Right lobe of liver (tissue), 4 donors: ENCODE measurements around the gene KCNN1.

Experiments used
- CTCF ChIP-seq, 4 donors: fragments of 200-600 bp in 3 of 4; fragments of 450-650 bp in 1 of 4; IDR thresholded peaks; one replicate each; pipeline versions ENCODE4 v1.5.1 to v1.8.0; 2016 to 2022; ENCODE audit warnings: antibody characterized with exemption in 4 of 4, mild to moderate bottlenecking in 2 of 4
- POLR2A ChIP-seq: fragments of 450-650 bp; IDR thresholded peaks from one replicate; pipeline ENCODE4 v1.6.1; 2017; ENCODE audit warnings: antibody characterized with exemption, mild to moderate bottlenecking
- donor health status: DM: no; HTN: no; CAD: no.
- donor health status: DM: no; HTN: no; CAD: no.
- donor health status: DM: no; HTN: yes; CAD: no.

GRCh38 chr19:17975032-17975431 is 8.1 kb downstream of the KCNN1 start:
- TF ChIP-seq CTCF (IDR thresholded peaks at IDR 0.05) = no peak
- no peak for TF ChIP-seq POLR2A
